Breast epithelium (tissue), 3 donors: ENCODE measurements around the gene TRIM32.

ENCODE experiments used
- POLR2A ChIP-seq: fragments of 450-650 bp; IDR thresholded peaks from one replicate; pipeline ENCODE4 v1.6.1; 2016; ENCODE audit warnings: antibody characterized with exemption, mild to moderate bottlenecking, moderate library complexity
- POLR2AphosphoS5 ChIP-seq, 3 donors: sonication (generic); formaldehyde crosslinking; IDR thresholded peaks; one replicate each; pipeline ENCODE4 v1.6.1; 2017; ENCODE audit warnings: antibody characterized with exemption in 3 of 3
- TF ChIP-seq, protein P1 (sequence below), 3 donors: fragments of 450-650 bp; IDR thresholded peaks; one replicate each; pipeline ENCODE4 v1.5.1; 2016 to 2017; ENCODE audit warnings: antibody characterized with exemption in 3 of 3, mild to moderate bottlenecking in 3 of 3, moderate library complexity in 3 of 3

DNA sequence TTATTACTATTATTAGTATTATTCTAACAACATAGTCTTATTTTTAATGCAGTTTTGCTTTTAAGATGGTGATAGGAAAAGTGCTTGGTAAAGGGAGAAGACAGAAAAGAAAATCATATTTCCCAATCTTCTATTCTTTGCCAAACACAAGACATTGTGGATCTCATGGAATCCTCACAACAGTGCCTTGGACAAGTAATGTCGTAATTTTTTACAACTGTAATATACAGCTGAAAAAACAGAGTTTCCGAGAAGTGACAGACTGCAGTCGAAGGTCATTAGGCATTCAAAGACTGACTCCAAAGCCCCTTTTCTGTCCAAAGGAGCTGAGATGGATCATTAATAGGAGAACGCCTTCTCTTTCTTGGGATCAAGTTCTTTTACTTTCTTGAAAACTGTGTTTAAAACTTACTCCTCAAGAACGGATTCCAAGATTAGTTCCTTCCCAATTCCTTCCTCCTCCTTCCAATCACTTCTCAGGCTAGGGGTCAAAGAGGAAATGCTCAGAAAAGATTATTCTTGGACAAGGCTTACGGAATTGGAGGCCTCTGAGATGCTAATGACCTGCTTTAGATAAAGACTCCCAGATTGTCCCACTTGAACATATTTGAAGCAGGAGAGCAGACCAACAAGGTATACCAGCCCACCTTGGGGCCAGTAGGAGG lies 24.3 kb upstream of the TRIM32 start:
- TF ChIP-seq, protein P1, sequence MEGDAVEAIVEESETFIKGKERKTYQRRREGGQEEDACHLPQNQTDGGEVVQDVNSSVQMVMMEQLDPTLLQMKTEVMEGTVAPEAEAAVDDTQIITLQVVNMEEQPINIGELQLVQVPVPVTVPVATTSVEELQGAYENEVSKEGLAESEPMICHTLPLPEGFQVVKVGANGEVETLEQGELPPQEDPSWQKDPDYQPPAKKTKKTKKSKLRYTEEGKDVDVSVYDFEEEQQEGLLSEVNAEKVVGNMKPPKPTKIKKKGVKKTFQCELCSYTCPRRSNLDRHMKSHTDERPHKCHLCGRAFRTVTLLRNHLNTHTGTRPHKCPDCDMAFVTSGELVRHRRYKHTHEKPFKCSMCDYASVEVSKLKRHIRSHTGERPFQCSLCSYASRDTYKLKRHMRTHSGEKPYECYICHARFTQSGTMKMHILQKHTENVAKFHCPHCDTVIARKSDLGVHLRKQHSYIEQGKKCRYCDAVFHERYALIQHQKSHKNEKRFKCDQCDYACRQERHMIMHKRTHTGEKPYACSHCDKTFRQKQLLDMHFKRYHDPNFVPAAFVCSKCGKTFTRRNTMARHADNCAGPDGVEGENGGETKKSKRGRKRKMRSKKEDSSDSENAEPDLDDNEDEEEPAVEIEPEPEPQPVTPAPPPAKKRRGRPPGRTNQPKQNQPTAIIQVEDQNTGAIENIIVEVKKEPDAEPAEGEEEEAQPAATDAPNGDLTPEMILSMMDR (IDR thresholded peaks at IDR 0.05) = no peak
- TF ChIP-seq POLR2A = no peak
- TF ChIP-seq POLR2AphosphoS5 (IDR thresholded peaks at IDR 0.05) = no peak
